Thyroid gland (tissue), 4 donors: ENCODE data around the gene CXorf38. TPM values are rescaled to one million over a fixed set of nuclear protein-coding genes. Genes with fewer than 3 reads are reported as not detected.

Experiments used
- DNase-seq, 2 donors: peaks; one replicate each; pipeline ENCODE4 v3.0.0-alpha.2; 2019
- H3K27ac ChIP-seq, 3 donors: fragments of 200-600 bp; sonication (generic); 1 replicate in 2 of 3; 2 replicates in 1 of 3; pipeline ENCODE4 v1.5.1; 2016 to 2019; ENCODE audit warnings: mild to moderate bottlenecking in 1 of 3, moderate library complexity in 1 of 3
- H3K27me3 ChIP-seq: fragments of 200-600 bp; sonication (generic); one replicate; pipeline ENCODE4 v1.5.1; 2019
- H3K36me3 ChIP-seq, 2 donors: fragments of 200-600 bp; sonication (generic); one replicate each; pipeline ENCODE4 v1.5.1; 2016 to 2019
- H3K4me1 ChIP-seq, 2 donors: fragments of 200-600 bp; sonication (generic); one replicate each; pipeline ENCODE4 v1.5.1; 2017 to 2019
- H3K4me3 ChIP-seq, 3 donors: fragments of 200-600 bp; sonication (generic); replicated peaks in 1 of 3; 1 replicate in 2 of 3; 2 replicates in 1 of 3; pipeline ENCODE4 v1.5.1; 2016; ENCODE audit warnings: mild to moderate bottlenecking in 1 of 3
- H3K9me3 ChIP-seq: fragments of 200-600 bp; sonication (generic); one replicate; pipeline ENCODE4 v1.5.1; 2017
- POLR2A ChIP-seq, 2 donors: fragments of 450-650 bp; IDR thresholded peaks; one replicate each; pipeline ENCODE4 v1.6.1; 2017; ENCODE audit warnings: antibody characterized with exemption in 2 of 2, mild to moderate bottlenecking in 2 of 2, moderate library complexity in 1 of 2
- WGBS, 2 donors: methylation state at CpG; one replicate each; pipeline ENCODE4 v1.1.5; 2017; 5-methylcytosine and 5-hydroxymethylcytosine counted together
- intact Hi-C: fragments of 100-400 bp; cut with DNase I; formaldehyde crosslinking; loops from one replicate; pipeline ENCODE4 v1.15.1; 2023
- total RNA-seq, 4 donors: library from RNA; depleted of rRNA; stranded (reverse); fragments of >200 nt; gene quantifications; one replicate each; pipeline ENCODE4 v1.2.3, GENCODE V29; 2016
- TF ChIP-seq, protein P1 (sequence below), 6 experiments: fragments of 200-600 bp in 3 of 6; fragments of 450-650 bp in 3 of 6; sonication (generic) in 3 of 6; IDR thresholded peaks; one replicate each; pipeline ENCODE4 v1.5.1; 2016 to 2019; ENCODE audit warnings: antibody characterized with exemption in 6 of 6, mild to moderate bottlenecking in 2 of 6, inconsistent platforms in 1 of 6, moderate library complexity in 1 of 6

CXorf38 gene
- total RNA-seq, 4 donors from 2014 or later: 29.7 to 49.1 (median 42.2) TPM

- Histone ChIP-seq H3K27me3 (no peaks in the 10 kb centered on the region), H3K4me3 (peak overlapping the region; percentile 33 to 62 (median 58)), H3K36me3 (no peaks in the 10 kb centered on the region), H3K27ac (peak overlapping the region; percentile 72 to 84 (median 76)), H3K4me1 (peaks cover 0 to 9% of the 10 kb centered on the region in 2 donors), H3K9me3 (no peaks in the 10 kb centered on the region)
- intact Hi-C loops: no loop called here
- 6% methylated on average over 5 to 8 of the region's 15 CpGs for WGBS, 2 donors
- TF ChIP-seq POLR2A (IDR thresholded peaks at IDR 0.05): no peak
- TF ChIP-seq, protein P1, sequence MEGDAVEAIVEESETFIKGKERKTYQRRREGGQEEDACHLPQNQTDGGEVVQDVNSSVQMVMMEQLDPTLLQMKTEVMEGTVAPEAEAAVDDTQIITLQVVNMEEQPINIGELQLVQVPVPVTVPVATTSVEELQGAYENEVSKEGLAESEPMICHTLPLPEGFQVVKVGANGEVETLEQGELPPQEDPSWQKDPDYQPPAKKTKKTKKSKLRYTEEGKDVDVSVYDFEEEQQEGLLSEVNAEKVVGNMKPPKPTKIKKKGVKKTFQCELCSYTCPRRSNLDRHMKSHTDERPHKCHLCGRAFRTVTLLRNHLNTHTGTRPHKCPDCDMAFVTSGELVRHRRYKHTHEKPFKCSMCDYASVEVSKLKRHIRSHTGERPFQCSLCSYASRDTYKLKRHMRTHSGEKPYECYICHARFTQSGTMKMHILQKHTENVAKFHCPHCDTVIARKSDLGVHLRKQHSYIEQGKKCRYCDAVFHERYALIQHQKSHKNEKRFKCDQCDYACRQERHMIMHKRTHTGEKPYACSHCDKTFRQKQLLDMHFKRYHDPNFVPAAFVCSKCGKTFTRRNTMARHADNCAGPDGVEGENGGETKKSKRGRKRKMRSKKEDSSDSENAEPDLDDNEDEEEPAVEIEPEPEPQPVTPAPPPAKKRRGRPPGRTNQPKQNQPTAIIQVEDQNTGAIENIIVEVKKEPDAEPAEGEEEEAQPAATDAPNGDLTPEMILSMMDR (IDR thresholded peaks at IDR 0.05): no peak
- no peak for DNase-seq
Observed at GRCh38 chrX:40581336-40581920, 65.9 kb downstream of the CXorf38 start.

DNA sequence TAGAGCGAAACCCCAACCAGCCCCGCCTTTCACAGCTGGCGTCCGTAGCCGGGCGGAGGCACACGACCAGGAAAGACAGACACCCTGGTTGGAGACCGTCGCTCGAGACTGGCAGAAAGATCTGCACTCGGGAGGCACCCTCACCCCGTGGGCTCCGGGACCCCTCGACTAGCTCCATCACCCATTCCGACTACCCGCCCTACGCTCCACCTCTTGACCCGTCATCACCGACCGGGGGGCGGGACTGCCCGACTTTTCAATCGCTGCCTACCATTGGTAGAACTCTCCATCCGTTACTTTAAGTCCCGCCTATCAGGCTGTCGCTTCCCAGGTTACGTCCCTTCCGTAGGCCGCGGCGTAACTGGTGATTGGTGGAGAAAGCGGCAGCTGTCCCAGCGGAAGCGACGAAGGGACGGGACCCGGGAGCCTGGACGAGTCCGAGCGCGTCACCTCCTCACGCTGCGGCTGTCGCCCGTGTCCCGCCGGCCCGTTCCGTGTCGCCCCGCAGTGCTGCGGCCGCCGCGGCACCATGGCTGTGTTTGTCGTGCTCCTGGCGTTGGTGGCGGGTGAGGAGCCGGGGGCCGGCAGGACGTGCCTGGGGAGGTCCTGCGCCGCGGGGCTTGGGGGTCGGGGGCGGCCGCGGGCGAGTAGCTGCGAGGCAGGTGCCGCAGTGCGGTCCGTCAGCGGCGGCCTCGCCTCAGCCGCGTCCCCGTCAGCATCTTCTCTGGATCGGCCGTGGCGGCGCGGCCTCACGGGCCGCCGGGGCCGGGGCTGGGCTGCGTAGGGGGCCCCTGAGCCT is 66.6 kb downstream of the CXorf38 start, which contains the start of gene ATP6AP2:
ATP6AP2 (plus strand) TSS at position 434 of the 799 bp plus-strand sequence; CDS start at position 530, 96 bp downstream.
- 0% methylated on average over 2 to 16 of the region's 89 CpGs for WGBS, 2 donors
- intact Hi-C loops: no loop called here
- Histone ChIP-seq H3K27me3 (no peaks in the 10 kb centered on the region), H3K9me3 (no peaks in the 10 kb centered on the region), H3K36me3 (no peaks in the 10 kb centered on the region), H3K27ac (peak within 1 kb of the TSS; percentile 76 to 84 (median 76)), H3K4me3 (peak within 1 kb of the TSS; percentile 58 to 70 (median 62)), H3K4me1 (peaks cover 0 to 7% of the 10 kb centered on the region in 2 donors)
- DNase-seq: peak; percentile 91 to 94
- TF ChIP-seq, protein P1 (IDR thresholded peaks at IDR 0.05): no peak
- peak; percentile 74 to 95 for TF ChIP-seq POLR2A (IDR thresholded peaks at IDR 0.05)

- Histone ChIP-seq H3K9me3 (no peaks in the 10 kb centered on the region), H3K27ac (peak overlapping the region; percentile 34 to 84 (median 76)), H3K4me3 (peak overlapping the region in 2 of 3 donors; percentile 62 to 70), H3K27me3 (no peaks in the 10 kb centered on the region), H3K36me3 (no peaks in the 10 kb centered on the region), H3K4me1 (peaks cover 0 to 7% of the 10 kb centered on the region in 2 donors)
- no peak for DNase-seq
- no peak for TF ChIP-seq POLR2A (IDR thresholded peaks at IDR 0.05)
- TF ChIP-seq, protein P1 (IDR thresholded peaks at IDR 0.05): no peak
- intact Hi-C loops: no loop called here
- 13 to 19% methylated on average over 11 to 12 of the region's 12 CpGs for WGBS, 2 donors
Observed at GRCh38 chrX:40579900-40580536, 67.3 kb downstream of the CXorf38 start.

DNA sequence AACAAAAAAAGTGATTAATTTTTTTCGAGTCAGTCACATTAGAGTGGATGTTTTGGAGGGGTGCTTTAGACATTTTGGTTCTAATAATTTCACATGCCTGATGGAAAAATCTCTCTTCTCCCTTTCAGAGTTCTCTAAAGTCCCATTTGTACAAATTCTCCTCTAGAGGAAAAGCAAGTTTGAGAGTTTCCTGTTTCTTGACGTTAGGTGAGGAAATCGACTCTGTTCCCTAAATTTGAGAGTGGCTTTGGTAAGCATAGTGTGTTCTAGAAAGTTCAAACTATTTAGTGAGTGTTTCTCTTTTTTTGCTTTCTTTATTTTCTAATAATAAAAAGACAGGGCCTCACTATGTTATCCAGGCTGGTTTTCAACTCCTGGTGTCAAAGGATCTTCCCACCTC is 68.2 kb downstream of the CXorf38 start:
- 69 to 72% methylated on average over 3 of the region's 3 CpGs for WGBS, 2 donors
- TF ChIP-seq, protein P1 (IDR thresholded peaks at IDR 0.05): no peak
- TF ChIP-seq POLR2A (IDR thresholded peaks at IDR 0.05): no peak

More for the DNA sequence above, 68.2 kb downstream of the CXorf38 start:
- Histone ChIP-seq H3K4me3 (no peak overlapping the region), H3K36me3 (no peaks in the 10 kb centered on the region), H3K27ac (peak overlapping the region in 1 of 3 donors; percentile 61), H3K4me1 (peaks cover 0 to 7% of the 10 kb centered on the region in 2 donors), H3K27me3 (no peaks in the 10 kb centered on the region), H3K9me3 (no peaks in the 10 kb centered on the region)
- no peak for DNase-seq
- intact Hi-C loops: no loop called here
